Type B pancreatic cell (in vitro differentiated cells): Measurements from ENCODE around the gene CLTC. TPM values are rescaled to one million over a fixed set of nuclear protein-coding genes. Genes with fewer than 3 reads are reported as not detected.

Experiments
- DNase-seq: peaks from one replicate; pipeline ENCODE4 v3.0.0; 2021; ENCODE audit warnings: mixed read lengths; ENCODE audit not compliant: unreplicated experiment; ENCODE audit errors: extremely low spot score
- H3K27ac Mint-ChIP-seq: 2 replicates; pipeline ENCODE4 v1.8.0; 2021; ENCODE audit warnings: mild to moderate bottlenecking, mixed read lengths
- H3K27me3 Mint-ChIP-seq: 2 replicates; pipeline ENCODE4 v1.8.0; 2021; ENCODE audit warnings: mixed read lengths
- H3K36me3 Mint-ChIP-seq: 2 replicates; pipeline ENCODE4 v1.8.0; 2021; ENCODE audit warnings: mixed read lengths
- H3K4me1 Mint-ChIP-seq: one replicate; pipeline ENCODE4 v1.8.0; 2021; ENCODE audit warnings: mixed read lengths; ENCODE audit not compliant: unreplicated experiment
- H3K4me3 Mint-ChIP-seq: 2 replicates; pipeline ENCODE4 v1.8.0; 2021; ENCODE audit warnings: mild to moderate bottlenecking, mixed read lengths
- H3K9me3 Mint-ChIP-seq: 2 replicates; pipeline ENCODE4 v1.8.0; 2021; ENCODE audit warnings: mixed read lengths
- total RNA-seq: library from RNA; stranded (reverse); gene quantifications from 2 replicates; pipeline ENCODE4 v1.2.1, GENCODE V29; 2021; ENCODE audit warnings: low replicate concordance
- TF ChIP-seq, protein P1 (sequence below): fragments of 200-600 bp; sonication (generic); conservative IDR thresholded peaks from 2 replicates; pipeline ENCODE4 v1.5.0; 2021; ENCODE audit warnings: antibody characterized with exemption, mild to moderate bottlenecking

The CLTC gene
- total RNA-seq, 1 donor from 2014 or later = 209 TPM

DNA sequence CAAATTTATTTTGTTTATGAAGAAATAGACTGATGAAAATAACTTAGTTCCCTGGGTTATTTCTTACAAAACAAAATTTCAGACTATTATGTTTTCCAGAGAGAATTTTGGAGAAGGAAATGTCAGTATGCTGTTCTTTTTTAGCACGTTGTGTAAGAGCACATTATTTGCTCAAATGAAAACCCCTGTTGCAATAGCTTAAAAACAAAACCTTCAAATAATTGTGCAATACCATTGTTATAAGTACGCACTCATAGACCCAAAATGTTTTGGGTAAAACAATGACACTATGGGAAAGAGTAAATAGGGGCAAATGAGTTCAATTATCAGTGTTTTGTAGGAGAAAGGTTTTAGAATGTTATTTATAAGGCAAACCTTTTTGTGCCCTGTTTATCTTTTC, 106.0 kb downstream of the CLTC start:
- Mint-ChIP-seq H3K4me1 (peaks cover 7% of the 10 kb centered on the region), H3K9me3 (no peaks in the 10 kb centered on the region), H3K27me3 (no peaks in the 10 kb centered on the region), H3K36me3 (no peaks in the 10 kb centered on the region), H3K27ac (no peak overlapping the region), H3K4me3 (no peak overlapping the region)
- DNase-seq = no peak
- TF ChIP-seq, protein P1, sequence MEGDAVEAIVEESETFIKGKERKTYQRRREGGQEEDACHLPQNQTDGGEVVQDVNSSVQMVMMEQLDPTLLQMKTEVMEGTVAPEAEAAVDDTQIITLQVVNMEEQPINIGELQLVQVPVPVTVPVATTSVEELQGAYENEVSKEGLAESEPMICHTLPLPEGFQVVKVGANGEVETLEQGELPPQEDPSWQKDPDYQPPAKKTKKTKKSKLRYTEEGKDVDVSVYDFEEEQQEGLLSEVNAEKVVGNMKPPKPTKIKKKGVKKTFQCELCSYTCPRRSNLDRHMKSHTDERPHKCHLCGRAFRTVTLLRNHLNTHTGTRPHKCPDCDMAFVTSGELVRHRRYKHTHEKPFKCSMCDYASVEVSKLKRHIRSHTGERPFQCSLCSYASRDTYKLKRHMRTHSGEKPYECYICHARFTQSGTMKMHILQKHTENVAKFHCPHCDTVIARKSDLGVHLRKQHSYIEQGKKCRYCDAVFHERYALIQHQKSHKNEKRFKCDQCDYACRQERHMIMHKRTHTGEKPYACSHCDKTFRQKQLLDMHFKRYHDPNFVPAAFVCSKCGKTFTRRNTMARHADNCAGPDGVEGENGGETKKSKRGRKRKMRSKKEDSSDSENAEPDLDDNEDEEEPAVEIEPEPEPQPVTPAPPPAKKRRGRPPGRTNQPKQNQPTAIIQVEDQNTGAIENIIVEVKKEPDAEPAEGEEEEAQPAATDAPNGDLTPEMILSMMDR = no peak

DNA sequence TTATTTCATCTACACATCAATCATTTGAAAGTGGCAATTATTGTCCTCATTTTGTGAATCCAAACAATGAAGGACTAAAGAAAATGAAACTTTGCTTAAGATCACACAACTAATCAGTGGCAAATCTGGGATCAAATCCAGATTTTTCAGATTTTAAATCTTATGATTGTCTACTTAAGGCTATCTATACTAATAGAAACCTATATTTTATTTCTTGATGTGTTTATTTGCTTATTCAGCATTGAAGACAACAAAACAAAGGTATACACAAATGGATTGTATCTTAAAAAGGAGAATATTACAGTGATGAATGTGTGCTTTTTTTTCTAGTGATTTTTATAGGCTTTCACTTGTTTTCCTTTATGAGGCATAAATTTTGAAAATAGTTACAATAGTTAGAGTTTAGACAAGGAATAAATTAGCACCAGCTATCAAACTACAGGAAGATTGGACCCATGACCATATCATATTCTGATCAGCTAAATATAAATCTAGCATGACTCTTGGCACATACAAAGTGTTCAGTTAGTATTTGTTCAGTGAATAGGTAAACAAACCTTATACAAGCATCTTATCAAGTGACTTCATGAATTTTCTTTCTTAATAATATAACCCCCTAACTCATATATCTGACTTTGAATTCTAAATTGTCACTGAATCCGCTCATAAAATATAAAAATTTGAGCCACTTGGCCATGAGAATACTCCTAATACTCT, 108.3 kb downstream of the CLTC start:
- H3K36me3 Mint-ChIP-seq = peaks cover 3% of the 10 kb centered on the region
- no peaks in the 10 kb centered on the region for H3K27me3 Mint-ChIP-seq
- peaks cover 6% of the 10 kb centered on the region for H3K4me1 Mint-ChIP-seq
- H3K27ac Mint-ChIP-seq = no peak overlapping the region
- no peak for DNase-seq
- TF ChIP-seq, protein P1 = no peak
- H3K9me3 Mint-ChIP-seq = no peaks in the 10 kb centered on the region
- no peak overlapping the region for H3K4me3 Mint-ChIP-seq

DNA sequence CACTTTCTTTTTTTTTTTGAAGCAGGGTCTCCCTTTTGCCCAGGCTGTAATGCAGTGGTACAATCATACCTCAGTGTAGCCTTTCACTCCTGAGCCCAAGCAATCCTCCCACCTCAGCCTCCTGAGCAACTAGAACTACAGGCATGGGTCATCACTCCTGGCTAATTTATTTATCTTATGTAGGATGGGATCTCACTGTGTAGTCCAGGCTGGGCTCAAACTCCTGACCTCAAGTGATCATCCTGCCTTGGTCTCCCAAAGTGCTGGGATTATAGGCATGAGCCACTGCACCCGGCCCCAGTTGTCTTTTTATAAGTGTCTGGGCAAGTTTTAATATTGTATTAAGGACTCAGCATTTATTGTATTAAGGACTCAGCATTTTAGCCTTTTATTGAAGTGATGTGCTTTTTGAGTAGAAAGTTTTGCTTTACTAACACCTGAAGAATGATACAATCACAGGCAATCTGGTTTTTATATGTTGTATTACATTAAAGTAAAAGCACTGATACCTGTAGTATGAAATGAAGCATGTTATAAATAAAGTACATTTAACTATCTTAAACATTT, 110.7 kb downstream of the CLTC start:
- TF ChIP-seq, protein P1 = no peak
- H3K27ac Mint-ChIP-seq = peak overlapping the region; percentile 31
- H3K9me3 Mint-ChIP-seq = no peaks in the 10 kb centered on the region
- H3K36me3 Mint-ChIP-seq = peaks cover 3% of the 10 kb centered on the region
- H3K27me3 Mint-ChIP-seq = no peaks in the 10 kb centered on the region
- no peak for DNase-seq
- H3K4me1 Mint-ChIP-seq = no peaks in the 10 kb centered on the region
- H3K4me3 Mint-ChIP-seq = no peak overlapping the region

DNA sequence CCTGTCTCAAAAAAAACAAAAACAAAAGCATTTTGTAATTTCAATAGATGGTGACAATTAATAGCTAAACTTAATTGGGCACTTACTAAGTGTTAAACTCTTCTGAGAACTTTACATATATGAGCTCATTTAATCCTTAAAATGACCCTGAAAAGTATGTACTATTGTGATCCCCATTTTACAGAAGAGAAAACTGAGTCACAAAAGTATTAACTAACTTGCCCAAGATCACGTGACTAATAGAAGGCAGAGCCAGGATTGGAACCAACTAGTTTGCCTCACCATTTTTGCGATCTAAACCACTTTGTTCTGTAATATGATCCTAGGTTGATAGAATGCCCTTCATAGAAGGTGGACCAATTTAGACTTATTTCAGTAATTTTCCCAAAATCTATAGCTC, 114.0 kb downstream of the CLTC start:
- Mint-ChIP-seq H3K4me1 (no peaks in the 10 kb centered on the region), H3K9me3 (no peaks in the 10 kb centered on the region), H3K36me3 (peaks cover 3% of the 10 kb centered on the region), H3K4me3 (no peak overlapping the region), H3K27ac (no peak overlapping the region), H3K27me3 (no peaks in the 10 kb centered on the region)
- no peak for DNase-seq
- TF ChIP-seq, protein P1 = no peak

DNA sequence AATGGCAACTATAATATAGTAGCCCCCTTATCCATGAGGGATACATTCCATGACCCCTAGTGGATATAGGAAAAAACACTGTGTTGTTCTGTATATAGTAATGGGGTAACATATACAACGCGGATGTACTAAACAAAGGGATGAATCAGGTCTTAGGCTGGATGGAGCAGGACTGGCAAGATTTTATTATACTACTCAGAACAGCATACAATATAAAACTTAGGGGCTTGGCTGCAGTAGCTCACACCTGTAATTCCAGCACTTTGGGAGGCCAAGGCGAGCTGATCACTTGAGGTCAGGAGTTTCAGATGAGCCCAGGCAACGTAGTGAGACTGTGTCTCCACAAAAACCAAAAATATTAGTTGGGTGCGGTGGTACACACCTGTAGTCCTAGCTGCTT, 114.5 kb downstream of the CLTC start:
- DNase-seq = no peak
- peaks cover 3% of the 10 kb centered on the region for H3K36me3 Mint-ChIP-seq
- no peak overlapping the region for H3K27ac Mint-ChIP-seq
- TF ChIP-seq, protein P1 = no peak
- H3K27me3 Mint-ChIP-seq = no peaks in the 10 kb centered on the region
- no peaks in the 10 kb centered on the region for H3K9me3 Mint-ChIP-seq
- no peaks in the 10 kb centered on the region for H3K4me1 Mint-ChIP-seq
- no peak overlapping the region for H3K4me3 Mint-ChIP-seq
